ENCODE results near the gene IDNK.

IDNK gene

DNA sequence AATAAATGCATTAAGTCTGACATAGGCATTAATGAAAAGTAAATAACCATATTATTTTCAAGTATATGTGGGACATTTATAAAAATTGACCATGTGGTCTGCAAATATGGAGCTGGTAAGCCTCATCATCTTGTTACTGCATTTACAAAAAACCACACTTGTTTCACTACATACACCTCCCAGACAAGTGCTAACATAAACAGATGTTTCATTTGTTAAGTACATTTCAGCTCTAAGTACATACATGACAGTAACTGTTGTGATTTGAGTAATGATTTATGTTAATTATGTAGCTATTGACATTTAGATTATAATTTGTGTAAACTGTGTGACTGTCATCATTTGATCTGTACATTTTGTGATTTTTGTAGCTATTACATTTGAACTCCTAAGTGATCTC is 13.9 kb downstream of the IDNK start:
- DNase-seq, result no peak

- DNase-seq, result no peak
These were observed 14.4 kb downstream of the IDNK start for GRCh38 chr9:83637389-83637788.

DNA sequence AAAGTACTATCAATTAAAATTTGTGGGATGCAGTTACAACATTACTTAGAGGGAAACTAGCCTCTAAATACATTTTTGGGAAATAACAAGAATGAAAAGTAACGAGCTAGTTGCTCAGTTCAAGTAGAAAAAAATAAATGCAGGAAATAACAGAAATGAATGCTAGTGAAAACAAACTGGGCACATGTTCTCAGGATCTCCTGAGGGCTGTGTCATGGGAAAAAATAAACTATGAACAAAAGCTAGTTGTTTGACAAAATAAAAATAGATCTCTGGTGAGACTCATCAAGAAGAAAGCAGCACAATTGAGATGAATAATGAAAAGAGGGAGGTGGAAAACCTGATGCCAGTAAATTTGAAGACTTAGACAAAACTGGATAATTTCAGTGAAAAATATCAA is 16.3 kb downstream of the IDNK start:
- no peak for DNase-seq

DNA sequence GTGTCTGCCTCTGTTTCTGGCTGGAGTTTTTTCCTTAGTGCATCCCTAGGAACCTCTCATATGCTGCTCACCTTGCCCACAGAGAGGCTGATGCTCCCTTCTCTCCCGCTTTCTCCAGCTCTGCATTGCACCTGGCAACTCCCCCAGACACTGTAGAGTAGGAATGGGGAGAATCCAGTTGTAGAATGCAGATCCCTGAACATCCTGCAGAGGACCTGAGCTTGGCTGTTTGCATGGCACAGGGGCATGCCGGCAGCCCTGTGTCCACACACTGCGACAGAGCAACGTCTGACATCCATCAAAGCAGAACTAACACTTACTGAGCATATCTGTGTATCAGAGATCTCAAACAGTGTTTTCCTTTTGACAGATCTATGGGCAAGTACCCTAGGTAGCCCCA is 19.9 kb downstream of the IDNK start:
- DNase-seq, result no peak

DNA sequence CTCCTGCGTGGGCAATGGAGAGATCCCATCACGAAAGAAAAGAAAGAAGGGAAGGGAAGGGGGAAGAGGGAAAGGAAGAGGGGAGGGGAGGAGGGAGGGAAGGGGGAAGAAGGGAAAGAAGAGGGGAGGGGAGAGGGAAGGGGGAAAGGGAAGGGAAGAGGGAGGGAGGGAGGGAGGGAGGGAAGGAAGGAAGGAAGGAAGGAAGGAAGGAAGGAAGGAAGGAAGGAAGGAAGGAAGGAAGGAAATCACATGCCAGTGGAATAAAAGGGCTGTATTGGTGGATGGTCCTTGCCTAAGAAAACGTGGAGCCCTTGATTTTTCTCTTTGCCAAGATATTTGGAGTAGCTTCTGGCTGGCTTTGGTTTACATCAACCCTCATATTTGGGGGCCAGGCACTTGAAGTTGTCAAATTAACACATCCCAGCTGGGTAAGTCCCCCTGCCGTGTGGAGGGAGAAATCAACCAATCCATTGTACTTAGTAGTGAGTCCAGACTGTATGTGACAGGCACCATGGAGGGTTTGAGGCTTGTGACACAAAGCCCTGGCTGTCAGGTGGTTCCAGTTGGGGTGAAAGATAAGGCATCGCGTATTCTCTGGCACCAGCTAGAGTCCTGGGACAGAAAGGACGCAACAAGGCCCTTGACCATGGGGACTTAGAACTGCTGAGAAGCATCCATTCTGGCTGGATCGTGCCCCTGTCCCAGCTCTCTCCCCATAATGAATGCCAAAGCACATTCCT is 23.7 kb downstream of the IDNK start:
- DNase-seq, result no peak

DNA sequence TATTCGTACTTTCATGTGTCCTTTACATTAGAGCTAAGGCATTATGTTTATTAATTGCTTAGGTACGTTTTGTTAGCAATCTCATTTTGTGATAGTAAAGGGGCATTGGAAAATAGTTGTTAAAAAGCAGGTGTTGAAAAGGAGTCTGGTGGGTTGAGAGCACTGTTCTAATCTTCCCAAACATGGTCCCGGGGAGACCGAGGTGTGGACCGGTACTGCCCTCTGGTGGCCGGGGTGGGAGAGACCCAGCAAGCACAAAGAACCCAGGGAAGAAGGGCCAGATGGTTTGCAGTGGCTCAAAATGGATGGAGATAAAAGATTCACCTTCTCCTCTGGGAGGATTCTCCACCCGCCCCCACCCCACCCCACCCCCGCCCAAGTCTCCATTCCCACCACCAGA is 26.1 kb downstream of the IDNK start:
- peak; percentile 78 for DNase-seq

GRCh38 chr9:83649515-83649914 is 26.6 kb downstream of the IDNK start:
- DNase-seq, result no peak

- no peak for DNase-seq
These were observed 28.6 kb downstream of the IDNK start for GRCh38 chr9:83651558-83651957.

- DNase-seq, result no peak
These were observed 29.5 kb downstream of the IDNK start for GRCh38 chr9:83652433-83652832.

GRCh38 chr9:83655433-83655832 is 32.5 kb downstream of the IDNK start:
- DNase-seq, result no peak

- no peak for DNase-seq
These were observed 33.2 kb downstream of the IDNK start for GRCh38 chr9:83656032-83656680.

DNA sequence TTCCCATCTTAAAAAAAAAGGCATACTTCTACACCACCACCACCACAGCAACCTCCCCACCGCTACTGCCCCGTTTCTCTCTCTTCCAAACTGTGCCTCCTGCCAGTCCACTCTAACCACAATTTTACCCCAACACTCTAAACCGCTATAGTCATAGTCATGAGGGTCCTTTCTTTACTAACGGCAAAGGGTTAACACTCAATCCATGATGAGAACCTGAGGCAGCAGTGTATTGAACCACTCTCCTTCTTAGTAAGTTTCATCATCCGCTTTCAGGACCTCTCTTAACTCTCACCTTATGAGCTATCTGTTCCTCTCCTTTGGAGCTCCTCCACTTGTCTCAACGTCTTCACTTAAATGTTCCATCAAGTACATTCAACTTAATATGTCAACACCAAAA is 34.0 kb downstream of the IDNK start:
- DNase-seq, result no peak

GRCh38 chr9:83662933-83663332 is 40.0 kb downstream of the IDNK start:
- DNase-seq, result no peak

- DNase-seq, result no peak
These were observed 42.7 kb downstream of the IDNK start for GRCh38 chr9:83665580-83666200.

- no peak for DNase-seq
These were observed 46.1 kb downstream of the IDNK start for GRCh38 chr9:83669067-83669466.

GRCh38 chr9:83670381-83670780 is 47.4 kb downstream of the IDNK start:
- DNase-seq, result no peak

DNA sequence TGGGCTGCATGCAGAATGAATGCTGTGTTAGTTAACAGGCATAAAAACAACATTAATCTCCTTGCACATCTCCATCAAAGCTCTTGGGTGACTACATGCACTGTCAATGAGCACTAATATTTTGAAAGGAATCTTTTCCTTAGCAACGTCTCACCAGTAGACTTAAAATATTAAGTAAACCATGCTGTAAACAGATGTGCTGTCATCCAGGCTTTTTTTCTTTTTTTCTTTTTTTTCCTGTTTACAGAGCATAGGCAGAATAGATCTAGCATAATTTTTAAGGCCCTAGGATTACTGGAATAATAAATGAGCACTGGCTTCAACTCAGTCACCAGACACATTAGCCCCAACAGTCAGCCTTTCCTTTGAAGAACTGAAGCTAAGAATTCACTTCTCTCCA is 48.5 kb downstream of the IDNK start:
- DNase-seq, result no peak

DNA sequence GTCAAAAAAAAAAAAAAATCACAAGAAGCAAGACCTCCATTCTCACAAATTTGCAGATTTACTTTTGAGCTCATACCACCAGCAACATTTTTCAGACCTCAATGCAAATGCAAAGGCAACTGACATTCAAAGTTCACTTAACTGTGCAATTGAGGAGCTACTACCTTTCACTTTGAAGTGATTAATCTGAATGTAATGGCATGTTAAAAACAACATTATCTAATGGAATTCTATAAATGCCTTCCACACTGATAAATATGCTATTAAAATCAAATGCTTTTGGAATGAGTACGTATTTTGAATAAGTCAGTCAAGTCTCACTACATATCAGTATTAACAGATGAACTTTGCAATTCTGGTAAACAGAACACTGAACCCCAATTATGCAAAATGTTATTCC is 52.5 kb downstream of the IDNK start:
- no peak for DNase-seq

- no peak for DNase-seq
These were observed 54.7 kb downstream of the IDNK start for GRCh38 chr9:83677596-83677995.

DNA sequence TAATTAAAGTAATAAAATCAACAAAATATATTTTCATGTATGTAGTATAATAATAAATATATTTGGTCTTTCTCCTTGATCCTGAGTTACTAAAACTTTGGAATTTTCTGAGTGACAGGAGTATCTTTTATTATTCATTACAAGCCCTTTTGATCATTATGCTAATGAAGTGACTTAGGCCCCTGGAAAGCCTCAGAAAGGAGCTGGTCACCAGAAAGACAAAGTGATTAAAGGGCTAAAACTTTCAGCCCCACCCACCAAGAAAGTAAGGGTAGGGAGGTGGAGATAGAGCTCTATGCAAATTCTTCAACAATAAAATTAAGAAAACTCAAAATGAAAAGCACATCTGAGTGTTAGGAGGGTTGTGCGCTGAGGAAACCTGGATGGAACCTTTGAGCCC is 57.3 kb downstream of the IDNK start:
- DNase-seq, result no peak

DNA sequence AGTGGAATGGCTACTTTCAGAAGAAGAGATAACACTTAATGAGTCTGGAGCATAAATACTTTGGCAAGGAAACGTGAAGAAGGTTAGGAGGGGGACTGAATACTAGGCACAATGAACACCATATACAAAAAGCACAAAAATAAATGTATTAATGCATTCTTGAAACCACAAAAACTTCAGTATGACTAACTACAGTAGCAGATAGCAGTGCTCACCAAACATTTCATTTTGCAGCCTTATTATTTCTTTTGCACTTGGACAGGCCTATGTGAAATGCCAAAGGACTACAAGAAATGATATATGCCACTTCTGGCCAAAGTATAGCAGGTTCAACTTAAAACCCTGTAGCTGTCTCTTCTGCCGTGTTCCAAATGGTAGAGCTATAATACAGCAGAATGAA is 58.5 kb downstream of the IDNK start:
- DNase-seq, result no peak

GRCh38 chr9:83688921-83689320 is 66.0 kb downstream of the IDNK start:
- DNase-seq, result no peak

- no peak for DNase-seq
These were observed 68.5 kb downstream of the IDNK start for GRCh38 chr9:83691492-83691891.
